ENCODE data around the gene TPD52L1. TPM values are rescaled to one million over a fixed set of nuclear protein-coding genes. Genes with fewer than 3 reads are reported as not detected.

The TPD52L1 gene
- total RNA-seq, 2 experiments from 2014 or later: 0.52 to 1.1 TPM

DNA sequence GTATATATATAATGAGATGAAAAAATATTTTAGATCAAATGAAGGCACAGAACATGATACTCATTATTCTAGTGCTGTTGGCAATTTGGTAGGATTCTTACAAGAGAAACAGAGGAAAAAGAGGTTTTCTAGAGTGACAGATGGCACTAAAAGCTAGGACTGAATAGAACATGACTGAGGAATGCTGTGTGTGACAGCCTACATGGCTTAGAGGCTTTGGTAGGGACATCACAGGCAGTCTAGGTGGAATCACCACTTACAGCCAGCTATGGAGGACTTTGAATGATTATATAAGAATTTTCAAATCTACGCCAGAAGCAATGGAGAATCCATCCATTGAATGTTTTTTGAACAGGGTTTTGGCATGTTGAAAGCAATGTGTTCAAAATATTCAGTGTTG lies 52.8 kb downstream of the TPD52L1 start:
- CTCF ChIA-PET: interaction anchor here (5.6 kb wide), 1 partner anchor 13 kb away, joined by 35 read pairs; no protein-coding TSS in a partner anchor
- intact Hi-C loops (cut with micrococcal nuclease): no loop called here
- H3K9me3 Mint-ChIP-seq: no peaks in the 10 kb centered on the region

DNA sequence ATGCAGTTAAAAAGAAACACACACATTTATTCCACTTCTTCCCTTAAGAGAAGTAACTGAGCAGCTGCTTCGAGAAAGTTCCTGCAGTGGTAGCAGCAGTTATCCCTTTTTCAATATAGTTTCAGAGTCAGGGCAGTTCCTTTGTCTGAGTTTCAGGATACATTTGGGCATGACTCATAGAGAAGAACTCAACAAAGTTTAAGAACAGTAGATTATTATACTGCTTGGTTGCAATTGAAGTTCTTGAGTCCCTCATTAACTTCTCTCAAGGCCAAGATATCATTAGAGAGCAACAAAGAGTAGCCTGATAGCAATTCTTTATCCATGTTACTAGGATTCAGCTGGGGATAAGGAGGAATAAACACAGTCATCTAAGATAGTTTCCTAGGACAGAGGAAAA lies 54.4 kb downstream of the TPD52L1 start:
- no peak overlapping the region for H3K27ac Mint-ChIP-seq
- intact Hi-C loops (cut with micrococcal nuclease): loop anchor here (1.0 kb wide), 1 partner anchor 10 kb away; no protein-coding TSS in a partner anchor
- H3K36me3 Mint-ChIP-seq (ENCODE audit: low read depth): no peaks in the 10 kb centered on the region

More for the DNA sequence above, 52.8 kb downstream of the TPD52L1 start:
- Mint-ChIP-seq H3K36me3 (ENCODE audit: low read depth) (no peaks in the 10 kb centered on the region), H3K4me3 (no peak overlapping the region), H3K27me3 (peaks cover 7% of the 10 kb centered on the region), H3K4me1 (ENCODE audit: low read depth) (no peaks in the 10 kb centered on the region), H3K27ac (no peak overlapping the region)
- ATAC-seq: no peak
- DNase-seq: no peak
- TF ChIP-seq, protein P1, sequence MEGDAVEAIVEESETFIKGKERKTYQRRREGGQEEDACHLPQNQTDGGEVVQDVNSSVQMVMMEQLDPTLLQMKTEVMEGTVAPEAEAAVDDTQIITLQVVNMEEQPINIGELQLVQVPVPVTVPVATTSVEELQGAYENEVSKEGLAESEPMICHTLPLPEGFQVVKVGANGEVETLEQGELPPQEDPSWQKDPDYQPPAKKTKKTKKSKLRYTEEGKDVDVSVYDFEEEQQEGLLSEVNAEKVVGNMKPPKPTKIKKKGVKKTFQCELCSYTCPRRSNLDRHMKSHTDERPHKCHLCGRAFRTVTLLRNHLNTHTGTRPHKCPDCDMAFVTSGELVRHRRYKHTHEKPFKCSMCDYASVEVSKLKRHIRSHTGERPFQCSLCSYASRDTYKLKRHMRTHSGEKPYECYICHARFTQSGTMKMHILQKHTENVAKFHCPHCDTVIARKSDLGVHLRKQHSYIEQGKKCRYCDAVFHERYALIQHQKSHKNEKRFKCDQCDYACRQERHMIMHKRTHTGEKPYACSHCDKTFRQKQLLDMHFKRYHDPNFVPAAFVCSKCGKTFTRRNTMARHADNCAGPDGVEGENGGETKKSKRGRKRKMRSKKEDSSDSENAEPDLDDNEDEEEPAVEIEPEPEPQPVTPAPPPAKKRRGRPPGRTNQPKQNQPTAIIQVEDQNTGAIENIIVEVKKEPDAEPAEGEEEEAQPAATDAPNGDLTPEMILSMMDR (IDR thresholded peaks at IDR 0.05): no peak
- POLR2A ChIA-PET: no interaction called here

DNA sequence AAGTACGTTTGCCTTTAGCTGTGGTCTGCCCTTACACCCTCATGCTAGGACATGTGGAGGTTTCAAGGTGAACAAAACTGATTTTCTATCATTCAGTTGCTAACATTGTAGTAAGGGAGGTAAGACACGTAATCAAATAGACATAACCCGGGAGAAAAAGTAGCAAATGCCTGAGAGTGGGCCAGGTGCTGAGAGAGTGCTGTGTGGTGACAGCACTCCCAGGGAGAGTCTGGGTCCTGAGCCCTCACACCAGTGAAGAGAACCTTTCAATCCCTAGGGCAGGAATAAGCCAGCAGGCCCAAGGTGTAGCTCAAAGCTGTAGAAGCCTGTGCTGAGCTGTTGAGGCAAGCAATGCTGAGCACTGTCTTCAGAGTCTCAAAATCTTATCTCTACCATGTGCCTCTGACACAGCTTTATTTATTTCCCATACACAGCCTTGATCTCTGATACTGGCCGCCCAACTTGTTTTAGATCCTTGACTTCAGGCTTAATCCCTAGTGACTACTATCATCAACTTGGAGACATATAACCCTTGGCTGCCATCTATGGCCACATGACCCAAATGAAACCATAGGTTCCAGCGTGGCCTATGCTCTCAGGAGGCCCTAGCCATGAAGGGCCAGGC lies 55.2 kb downstream of the TPD52L1 start:
- intact Hi-C loops (cut with micrococcal nuclease): loop anchor here (1.0 kb wide), 1 partner anchor 10 kb away; no protein-coding TSS in a partner anchor
- no peaks in the 10 kb centered on the region for H3K36me3 Mint-ChIP-seq (ENCODE audit: low read depth)
- no peak for ATAC-seq
- CTCF ChIA-PET: interaction anchor here (3.4 kb wide), 1 partner anchor 16 kb away, joined by 14 read pairs; no protein-coding TSS in a partner anchor
- H3K9me3 Mint-ChIP-seq: no peaks in the 10 kb centered on the region
- TF ChIP-seq, protein P1 (IDR thresholded peaks at IDR 0.05): no peak
- H3K4me3 Mint-ChIP-seq: no peak overlapping the region
- no peaks in the 10 kb centered on the region for H3K4me1 Mint-ChIP-seq (ENCODE audit: low read depth)
- DNase-seq: no peak
- peaks cover 7% of the 10 kb centered on the region for H3K27me3 Mint-ChIP-seq
- H3K27ac Mint-ChIP-seq: no peak overlapping the region
- POLR2A ChIA-PET: no interaction called here

More for the DNA sequence above, 54.4 kb downstream of the TPD52L1 start:
- H3K27me3 Mint-ChIP-seq: peaks cover 7% of the 10 kb centered on the region
- DNase-seq (no peak), ATAC-seq (no peak)
- CTCF ChIA-PET: interaction anchor here (3.4 kb wide), 1 partner anchor 15 kb away, joined by 14 read pairs; no protein-coding TSS in a partner anchor
- TF ChIP-seq, protein P1 (IDR thresholded peaks at IDR 0.05): no peak
- POLR2A ChIA-PET: no interaction called here
- no peaks in the 10 kb centered on the region for H3K4me1 Mint-ChIP-seq (ENCODE audit: low read depth)
- H3K9me3 Mint-ChIP-seq: no peaks in the 10 kb centered on the region
- no peak overlapping the region for H3K4me3 Mint-ChIP-seq

DNA sequence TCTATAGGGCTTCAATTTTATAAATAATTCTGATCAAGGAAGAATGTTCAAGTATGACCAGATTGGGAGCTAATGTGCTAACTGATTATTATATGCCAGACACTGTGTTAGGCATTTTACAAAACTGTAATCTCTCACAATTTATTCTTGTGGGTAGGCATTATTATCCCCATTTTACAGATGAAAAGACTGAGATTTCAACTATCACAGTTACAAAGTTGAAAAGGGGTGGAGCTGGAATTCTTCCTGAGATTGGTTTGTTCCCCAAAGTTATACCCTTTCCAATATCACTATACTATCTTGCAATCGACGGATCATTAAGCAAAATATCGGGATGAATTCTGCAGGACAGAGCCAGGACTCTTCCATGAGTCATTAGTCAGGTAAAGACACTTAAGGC lies 57.1 kb downstream of the TPD52L1 start:
- TF ChIP-seq, protein P1 (IDR thresholded peaks at IDR 0.05): no peak
- H3K4me3 Mint-ChIP-seq: no peak overlapping the region
- POLR2A ChIA-PET: no interaction called here
- H3K36me3 Mint-ChIP-seq (ENCODE audit: low read depth): no peaks in the 10 kb centered on the region
- peaks cover 7% of the 10 kb centered on the region for H3K27me3 Mint-ChIP-seq
- H3K27ac Mint-ChIP-seq: no peak overlapping the region
- intact Hi-C loops (cut with micrococcal nuclease): no loop called here
- ATAC-seq (no peak), DNase-seq (no peak)
- H3K4me1 Mint-ChIP-seq (ENCODE audit: low read depth): no peaks in the 10 kb centered on the region
- CTCF ChIA-PET: interaction anchor here (3.4 kb wide), 1 partner anchor 18 kb away, joined by 14 read pairs; no protein-coding TSS in a partner anchor
- no peaks in the 10 kb centered on the region for H3K9me3 Mint-ChIP-seq

DNA sequence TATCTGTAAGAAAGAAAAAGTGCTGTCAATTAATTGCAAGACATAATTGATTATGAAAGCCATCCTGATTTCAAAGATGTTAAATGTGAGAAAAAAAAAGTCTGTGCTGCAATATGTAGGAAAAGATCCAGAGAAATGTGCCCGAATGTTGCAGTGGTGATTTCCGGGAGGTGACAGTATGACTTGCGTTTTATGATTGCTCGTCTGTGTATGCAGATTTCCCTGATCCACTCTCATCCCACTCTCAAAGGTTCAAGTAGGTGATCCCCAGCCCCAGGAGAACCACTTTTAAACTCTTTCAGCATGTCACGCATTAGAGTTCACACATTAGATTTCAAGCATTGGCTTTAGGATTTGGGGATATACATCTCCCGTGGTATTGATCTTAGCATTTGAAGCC lies 57.8 kb downstream of the TPD52L1 start:
- POLR2A ChIA-PET: interaction anchor here (0.6 kb wide), 1 partner anchor 251 kb away, joined by 3 read pairs; no protein-coding TSS in a partner anchor
- ATAC-seq: no peak
- Mint-ChIP-seq H3K36me3 (ENCODE audit: low read depth) (no peaks in the 10 kb centered on the region), H3K27me3 (peaks cover 6% of the 10 kb centered on the region), H3K9me3 (no peaks in the 10 kb centered on the region), H3K4me1 (ENCODE audit: low read depth) (no peaks in the 10 kb centered on the region), H3K27ac (no peak overlapping the region), H3K4me3 (no peak overlapping the region)
- DNase-seq: no peak
- CTCF ChIA-PET: no interaction called here
- intact Hi-C loops (cut with micrococcal nuclease): no loop called here
- TF ChIP-seq, protein P1 (IDR thresholded peaks at IDR 0.05): no peak

All from activated CD8-positive, alpha-beta T cell treated with anti-CD3 and anti-CD28 coated beads for 36 hours (primary cell).